ENCODE results near the gene FGD5. TPM values are rescaled to one million over a fixed set of nuclear protein-coding genes. Genes with fewer than 3 reads are reported as not detected.

Gene FGD5
- total and polyA plus RNA-seq, 2 experiments from 2014 or later: 7.4 to 12.2 TPM

DNA sequence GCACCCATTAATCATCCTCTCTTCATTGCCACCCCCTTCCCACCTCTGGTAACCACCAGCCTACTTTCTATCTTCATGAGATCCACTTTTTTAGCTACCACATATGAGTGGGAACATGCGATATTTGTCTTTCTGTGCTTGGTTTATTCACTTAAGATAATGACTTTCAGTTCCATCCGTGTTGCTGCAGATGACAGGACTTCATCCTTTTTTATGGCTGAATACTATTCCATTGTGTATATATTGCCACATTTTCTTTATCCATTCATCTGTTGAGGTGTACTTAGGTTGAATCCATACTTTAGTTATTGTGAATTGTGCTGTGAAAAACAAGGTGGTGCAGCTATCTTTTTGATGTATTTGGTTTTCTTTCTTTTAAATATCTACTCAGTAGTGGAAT, 75.3 kb downstream of the FGD5 start:
- DNase-seq (ENCODE audit: low spot score) (no peak), ATAC-seq (no peak)
- H2AFZ ChIP-seq: no peak overlapping the region
- H3K9me2 ChIP-seq (ENCODE audit: insufficient read depth): no peaks in the 10 kb centered on the region
- H3K4me2 ChIP-seq: no peak overlapping the region
- no peaks in the 10 kb centered on the region for H3K4me1 ChIP-seq (ENCODE audit: insufficient read depth)
- Mint-ChIP-seq H3K27me3 (ENCODE audit: insufficient read depth, low read depth, poor library complexity) (peaks cover 6% of the 10 kb centered on the region), H3K4me3 (no peak overlapping the region), H3K9me3 (no peaks in the 10 kb centered on the region), H3K4me1 (peaks cover 4% of the 10 kb centered on the region), H3K36me3 (ENCODE audit: low read depth) (no peaks in the 10 kb centered on the region), H3K27ac (no peak overlapping the region)
- no peaks in the 10 kb centered on the region for H3F3A ChIP-seq (replicated peaks; ENCODE audit: low read depth)
- H3K4me3 ChIP-seq: no peak overlapping the region
- H4K20me1 ChIP-seq (replicated peaks; ENCODE audit: insufficient read depth): no peaks in the 10 kb centered on the region; the same call in 1 of the 2 replicates
- TF ChIP-seq CTCF (conservative IDR thresholded peaks at IDR 0.05; ENCODE audit: low read depth in 2 of 2) (no peak), ZNF462 (CRISPR knock-in tag; IDR thresholded peaks at IDR 0.05) (no peak), ETS1 (IDR thresholded peaks at IDR 0.05) (no peak), POLR2AphosphoS5 (IDR thresholded peaks at IDR 0.05; ENCODE audit: low read depth) (no peak), STAT1 (IDR thresholded peaks at IDR 0.05; ENCODE audit: unreplicated experiment) (no peak), ZNF114 (CRISPR knock-in tag; IDR thresholded peaks at IDR 0.05) (no peak), REST (IDR thresholded peaks at IDR 0.05; ENCODE audit: unreplicated experiment) (no peak), EZH2phosphoT487 (IDR thresholded peaks at IDR 0.05; ENCODE audit: unreplicated experiment) (no peak)
- H3K36me3 ChIP-seq (ENCODE audit: insufficient read depth): no peaks in the 10 kb centered on the region
- no peak overlapping the region for H3K27ac ChIP-seq (ENCODE audit: low read depth)
- H3K27me3 ChIP-seq (ENCODE audit: insufficient read depth): no peaks in the 10 kb centered on the region
- H3K79me2 ChIP-seq (replicated peaks; ENCODE audit: insufficient read depth): no peaks in the 10 kb centered on the region
